Measurements from ENCODE around the gene ADH5. TPM values are rescaled to one million over a fixed set of nuclear protein-coding genes. Genes with fewer than 3 reads are reported as not detected.

The ADH5 gene
- total RNA-seq, 2 donors from 2014 or later = 91.0 to 105 TPM

Other genes starting within 250 kb of the ADH5 start
- 10 to 100 TPM; 70.5 to 80.1 TPM for gene EIF4E, start 159.7 kb downstream of the ADH5 start, total RNA-seq
- gene METAP1, start 93.1 kb downstream of the ADH5 start, total RNA-seq = 10 to 100 TPM; 44.5 to 54.0 TPM
- not detected for gene ADH4, start 55.5 kb upstream of the ADH5 start, total RNA-seq
- not detected for gene ADH6, start 130.5 kb upstream of the ADH5 start, total RNA-seq
- gene ADH1A, start 202.2 kb upstream of the ADH5 start, total RNA-seq = not detected
- gene ADH1B, start 232.6 kb upstream of the ADH5 start, total RNA-seq = not detected